Measurements from ENCODE around the gene PGAM2. TPM values are rescaled to one million over a fixed set of nuclear protein-coding genes. Genes with fewer than 3 reads are reported as not detected.

Gene PGAM2
- polyA plus RNA-seq, 2 of the 4 experiments (the other 2 are of a cell fraction) = not detected

- no peak overlapping the region for H3K4me3 ChIP-seq
- ChIA-PET CTCF (interaction anchor here (0.8 to 1.1 kb wide), 2 partner anchors 11 to 21 kb away, joined by 3 to 4 read pairs; no protein-coding TSS in a partner anchor), POLR2A (no interaction called here)
- no peak overlapping the region for H3K4me2 ChIP-seq
- DNase-seq (ENCODE audit: low read depth in 1 of 2, low spot score in 1 of 2) (no peak), ATAC-seq (peak in 1 of 2 experiments; percentile 18; a peak in 2 of 6 replicates), FAIRE-seq (no peak)
- 0 out of 3 replicates have a peak, but pooled peaks cover 4% of the 10 kb centered on the region for H3K4me1 ChIP-seq
- H3K9me3 ChIP-seq = no peaks in the 10 kb centered on the region
- TF ChIP-seq PBX3 (IDR thresholded peaks at IDR 0.05) = no peak
- TF ChIP-seq RARB (CRISPR knock-in tag; IDR thresholded peaks at IDR 0.05) = no peak
- no peak for TF ChIP-seq ATOH8 (CRISPR knock-in tag; IDR thresholded peaks at IDR 0.05; ENCODE audit: low read depth)
- no peak for TF ChIP-seq SMC3 (IDR thresholded peaks at IDR 0.05)
- no peak for TF ChIP-seq MYC (IDR thresholded peaks at IDR 0.05; ENCODE audit: borderline replicate concordance, low read length)
- TF ChIP-seq BCL3 (IDR thresholded peaks at IDR 0.05) = no peak
- no peak for TF ChIP-seq PHF8 (IDR thresholded peaks at IDR 0.05; ENCODE audit: borderline replicate concordance, low read depth)
- TF ChIP-seq CBX2 (IDR thresholded peaks at IDR 0.05; ENCODE audit: borderline replicate concordance, low read depth) = no peak
- TF ChIP-seq SREBF2 (IDR thresholded peaks at IDR 0.05) = no peak
- TF ChIP-seq POLR2A (IDR thresholded peaks at IDR 0.05; ENCODE audit: low read length) = no peak
- no peak for TF ChIP-seq JUNB (IDR thresholded peaks at IDR 0.05)
- TF ChIP-seq EHMT2 (IDR thresholded peaks at IDR 0.05; ENCODE audit: low read depth) = no peak
- 49% methylated on average over 6 of the region's 8 CpGs for WGBS (ENCODE audit: missing lambda C conversion rate)
- H3K27ac ChIP-seq = no peak overlapping the region
These were observed 31.0 kb upstream of the PGAM2 start for GRCh38 chr7:44096326-44096881.

GRCh38 chr7:44095781-44096180 is 30.4 kb upstream of the PGAM2 start:
- Histone ChIP-seq H3K27ac (no peak overlapping the region), H3K4me3 (no peak overlapping the region), H3K4me2 (no peak overlapping the region), H3K9me3 (no peaks in the 10 kb centered on the region), H3K4me1 (0 out of 3 replicates have a peak, but pooled peaks cover 4% of the 10 kb centered on the region)
- no peak for ATAC-seq
- POLR2A ChIA-PET = no interaction called here
- 57% methylated on average over 3 of the region's 3 CpGs for WGBS (ENCODE audit: missing lambda C conversion rate)
- FAIRE-seq = no peak
- CTCF ChIA-PET = interaction anchor here (0.8 to 1.1 kb wide), 2 partner anchors 10 to 20 kb away, joined by 3 to 4 read pairs; no protein-coding TSS in a partner anchor
- DNase-seq (ENCODE audit: low read depth in 1 of 2, low spot score in 1 of 2) = no peak
- TF ChIP-seq MAFK (IDR thresholded peaks at IDR 0.05; ENCODE audit: partially characterized antibody) (no peak), RCOR1 (IDR thresholded peaks at IDR 0.05; ENCODE audit: low read depth, low read length) (no peak), JUNB (IDR thresholded peaks at IDR 0.05) (no peak), POLR2AphosphoS2 (conservative IDR thresholded peaks at IDR 0.05; ENCODE audit: low read length) (no peak), HOXB13 (CRISPR knock-in tag; IDR thresholded peaks at IDR 0.05; ENCODE audit: low read depth) (no peak), TP53 (CRISPR knock-in tag; IDR thresholded peaks at IDR 0.05) (no peak), GATA3 (IDR thresholded peaks at IDR 0.05; ENCODE audit: borderline replicate concordance) (no peak), BHLHE40 (IDR thresholded peaks at IDR 0.05; ENCODE audit: low read depth, low read length) (no peak), SMC3 (IDR thresholded peaks at IDR 0.05) (no peak), FOSB (CRISPR knock-in tag; IDR thresholded peaks at IDR 0.05) (no peak), USF2 (IDR thresholded peaks at IDR 0.05) (no peak)
